ENCODE data around the gene SPOCD1.

- TF ChIP-seq TEAD4 (IDR thresholded peaks at IDR 0.05), result no peak
- TF ChIP-seq EP300 (IDR thresholded peaks at IDR 0.05; ENCODE audit: borderline replicate concordance), result no peak
- no peak for TF ChIP-seq CREB1 (IDR thresholded peaks at IDR 0.05; ENCODE audit: low read depth)
- no peak for TF ChIP-seq RAD21 (IDR thresholded peaks at IDR 0.05; ENCODE audit: low read depth)
- TF ChIP-seq MAX (IDR thresholded peaks at IDR 0.05), result no peak
- no peak for TF ChIP-seq REST (IDR thresholded peaks at IDR 0.05; ENCODE audit: low read depth)
- no peak for TF ChIP-seq TAF1 (IDR thresholded peaks at IDR 0.05; ENCODE audit: low read depth)
- no peak for TF ChIP-seq EGR1 (IDR thresholded peaks at IDR 0.05)
- no peak for TF ChIP-seq USF1 (IDR thresholded peaks at IDR 0.05)
These were observed 14.4 kb downstream of the SPOCD1 start for GRCh38 chr1:31801458-31801857.

All from Ishikawa (cell line).